SK-N-SH (cell line): Measurements from ENCODE around the gene SPCS3. TPM values are rescaled to one million over a fixed set of nuclear protein-coding genes. Genes with fewer than 3 reads are reported as not detected.
A peak's percentile ranks its signal among the peaks of the same experiment; 100 is the strongest.

Source experiments
- CTCF ChIA-PET: fragments of 300-600, 350-600 bp; formaldehyde crosslinking; extraction: SDS; loops from one replicate; lab custom pipeline; 2021; lab: Yijun Ruan, JAX
- POLR2A ChIA-PET: fragments of 350-600 bp; sonication (Branson Sonifier 250); formaldehyde crosslinking; extraction: SDS; loops from one replicate; lab custom pipeline; 2020; ENCODE audit warnings: antibody characterized with exemption, inconsistent platforms; lab: Yijun Ruan, JAX
- DNase-seq: peaks from one replicate; pipeline ENCODE4 v3.0.0; 2012
- H2AFZ ChIP-seq: fragments of 200-600 bp; sonication (generic); 2 replicates; pipeline ENCODE4 v1.8.1; 2016; ENCODE audit warnings: antibody characterized with exemption, mild to moderate bottlenecking, low read depth
- H3F3A ChIP-seq: fragments of 200-600 bp; sonication (generic); replicated peaks from 2 replicates; pipeline ENCODE3; 2016; ENCODE audit warnings: antibody characterized with exemption, mild to moderate bottlenecking; ENCODE audit not compliant: insufficient read depth
- H3K27ac ChIP-seq, 2 experiments: fragments of 200-500 bp in 1 of 2; fragments of 200-600 bp in 1 of 2; sonication (Bioruptor generic) in 1 of 2; sonication (generic), shearing (Covaris generic) in 1 of 2; 2 replicates each; pipeline versions ENCODE4 v1.5.1 to v1.6.1; 2014 to 2016; ENCODE audit warnings: low read depth in 2 of 2, inconsistent platforms in 1 of 2, low read length in 1 of 2, mild to moderate bottlenecking in 1 of 2, mixed read lengths in 1 of 2
- H3K27me3 ChIP-seq: fragments of 200-600 bp; sonication (generic), shearing (Covaris generic); 2 replicates; pipeline ENCODE4 v1.6.1; 2016; ENCODE audit warnings: mixed run types; ENCODE audit not compliant: insufficient read depth
- H3K36me3 ChIP-seq, 2 experiments: fragments of 200-500 bp in 1 of 2; fragments of 200-600 bp in 1 of 2; sonication (Bioruptor generic) in 1 of 2; sonication (generic) in 1 of 2; replicated peaks in 1 of 2; 2 replicates each; pipeline versions ENCODE3 to v1.5.1; 2014 to 2016; ENCODE audit warnings: low read length in 1 of 2, mild to moderate bottlenecking in 1 of 2; ENCODE audit not compliant: insufficient read depth in 2 of 2, control insufficient read depth in 1 of 2
- H3K4me1 ChIP-seq, 2 experiments: fragments of 200-500 bp in 1 of 2; fragments of 200-600 bp in 1 of 2; sonication (Bioruptor generic) in 1 of 2; sonication (generic), shearing (Covaris generic) in 1 of 2; 2 replicates each; pipeline versions ENCODE4 v1.5.1 to v1.6.1; 2014 to 2016; ENCODE audit warnings: low read depth in 1 of 2, low read length in 1 of 2, mixed run types in 1 of 2; ENCODE audit not compliant: insufficient read depth in 2 of 2, control insufficient read depth in 1 of 2
- H3K4me2 ChIP-seq: fragments of 200-600 bp; sonication (generic), shearing (Covaris generic); 2 replicates; pipeline ENCODE4 v1.6.1; 2017; ENCODE audit warnings: mixed run types
- H3K4me3 ChIP-seq, 2 experiments: fragments of 200-500 bp in 1 of 2; fragments of 200-600 bp in 1 of 2; sonication (Bioruptor generic) in 1 of 2; sonication (generic), shearing (Covaris generic) in 1 of 2; 2 replicates each; pipeline versions ENCODE4 v1.5.1 to v1.8.1; 2014 to 2016; ENCODE audit warnings: low read depth in 2 of 2, inconsistent platforms in 1 of 2, low read length in 1 of 2, mild to moderate bottlenecking in 1 of 2, mixed read lengths in 1 of 2, moderate library complexity in 1 of 2
- H3K79me2 ChIP-seq: fragments of 200-600 bp; sonication (generic); 2 replicates; pipeline ENCODE4 v1.8.1; 2017; ENCODE audit warnings: mild to moderate bottlenecking; ENCODE audit not compliant: insufficient read depth
- H3K9ac ChIP-seq: fragments of 200-600 bp; sonication (generic); 2 replicates; pipeline ENCODE4 v1.6.1; 2017; ENCODE audit warnings: mixed run types
- H3K9me2 ChIP-seq: fragments of 200-600 bp; sonication (generic); 2 replicates; pipeline ENCODE4 v1.6.1; 2017; ENCODE audit warnings: mixed run types
- H3K9me3 ChIP-seq: fragments of 200-600 bp; sonication (generic); 2 replicates; pipeline ENCODE4 v1.6.1; 2017; ENCODE audit warnings: mixed run types, mild to moderate bottlenecking, moderate library complexity
- H4K20me1 ChIP-seq: fragments of 200-600 bp; sonication (generic); 2 replicates; pipeline ENCODE4 v1.6.1; 2017; ENCODE audit warnings: mild to moderate bottlenecking, mixed run types; ENCODE audit not compliant: insufficient read depth
- CHD2 ChIP-seq: fragments of 150-350 bp; IDR thresholded peaks from 2 replicates; pipeline ENCODE4 v1.6.1; 2018; ENCODE audit warnings: low read length; ENCODE audit not compliant: partially characterized antibody
- CTCF ChIP-seq: fragments of 200-600 bp; sonication (generic); IDR thresholded peaks from 2 replicates; pipeline ENCODE4 v1.6.1; 2017; ENCODE audit warnings: antibody characterized with exemption, mild to moderate bottlenecking, moderate library complexity
- ELF1 ChIP-seq: IDR thresholded peaks from 2 replicates; pipeline ENCODE4 v1.4.0; 2012
- FOXJ3 ChIP-seq: sonication (generic); formaldehyde crosslinking; IDR thresholded peaks from 2 replicates; pipeline ENCODE4 v1.5.1; 2020; ENCODE audit warnings: mild to moderate bottlenecking, missing genetic modification reagents
- GABPA ChIP-seq: IDR thresholded peaks from 2 replicates; pipeline ENCODE4 v1.4.0; 2012; ENCODE audit warnings: low read depth, mild to moderate bottlenecking
- IRF3 ChIP-seq: fragments of 150-350 bp; IDR thresholded peaks from 2 replicates; pipeline ENCODE4 v1.6.1; 2016; ENCODE audit warnings: mild to moderate bottlenecking, low read depth, low read length
- JUND ChIP-seq: IDR thresholded peaks from 2 replicates; pipeline ENCODE4 v1.4.0; 2012
- MEF2A ChIP-seq: IDR thresholded peaks from 2 replicates; pipeline ENCODE4 v1.4.0; 2012; ENCODE audit warnings: low read depth, borderline replicate concordance
- MXI1 ChIP-seq: IDR thresholded peaks from 2 replicates; pipeline ENCODE4 v1.6.1; 2012; ENCODE audit warnings: mild to moderate bottlenecking, low read depth, low read length, improper control_type of control experiment
- NFIC ChIP-seq: IDR thresholded peaks from 2 replicates; pipeline ENCODE4 v1.4.0; 2012; ENCODE audit warnings: borderline replicate concordance
- PBX3 ChIP-seq: IDR thresholded peaks from 2 replicates; pipeline ENCODE4; 2012
- POLR2AphosphoS5 ChIP-seq: IDR thresholded peaks from 2 replicates; pipeline ENCODE4 v1.6.1; 2012; ENCODE audit warnings: low read depth, low read length
- RAD21 ChIP-seq: IDR thresholded peaks from 2 replicates; pipeline ENCODE4 v1.6.1; 2012; ENCODE audit warnings: mild to moderate bottlenecking, low read length
- REST ChIP-seq: IDR thresholded peaks from 2 replicates; pipeline ENCODE4 v1.6.1; 2012; ENCODE audit warnings: mild to moderate bottlenecking, low read depth, low read length, moderate library complexity
- RXRA ChIP-seq: IDR thresholded peaks from 2 replicates; pipeline ENCODE4 v1.4.0; 2012; ENCODE audit warnings: low read depth, mild to moderate bottlenecking, borderline replicate concordance
- TAF1 ChIP-seq: IDR thresholded peaks from 2 replicates; pipeline ENCODE4 v1.6.1; 2012; ENCODE audit warnings: low read depth, mild to moderate bottlenecking, low read length, moderate library complexity, borderline replicate concordance
- TEAD4 ChIP-seq: IDR thresholded peaks from 2 replicates; pipeline ENCODE4 v1.4.0; 2012; ENCODE audit warnings: mild to moderate bottlenecking, borderline replicate concordance; ENCODE audit not compliant: insufficient read depth
- USF2 ChIP-seq: fragments of 150-350 bp; IDR thresholded peaks from 2 replicates; pipeline ENCODE4 v1.6.1; 2017; ENCODE audit warnings: antibody characterized with exemption, low read length, low read depth, borderline replicate concordance
- YY1 ChIP-seq: IDR thresholded peaks from 2 replicates; pipeline ENCODE4 v1.4.0; 2012; ENCODE audit warnings: low read depth, mild to moderate bottlenecking
- WGBS: methylation state at CpG from one replicate; pipeline ENCODE4 v1.1.6; 2017; ENCODE audit warnings: low lambda C conversion rate; 5-methylcytosine and 5-hydroxymethylcytosine counted together
- polyA plus RNA-seq, 3 experiments: library from polyadenylated mRNA; depleted of rRNA; stranded (reverse); fragments of >200 nt; gene quantifications; 2 replicates each; pipeline ENCODE4 v1.2.3, GENCODE V29; 2012

SPCS3 gene
- polyA plus RNA-seq, 1 of the 3 experiments (the other 2 are of a cell fraction), result 27.7 TPM

GRCh38 chr4:176270669-176271068 is 49.1 kb upstream of the SPCS3 start (continued):
- TF ChIP-seq IRF3, result no peak
- TF ChIP-seq FOXJ3 (CRISPR knock-in tag), result no peak
- TF ChIP-seq PBX3, result peak; percentile 97
- peak; percentile 98 for TF ChIP-seq TEAD4
- TF ChIP-seq CTCF, result no peak
- TF ChIP-seq MXI1, result no peak

- Histone ChIP-seq H4K20me1 (no peaks in the 10 kb centered on the region), H3K9ac (peak overlapping the region; percentile 65; the same call in 1 of the 2 replicates), H3K4me2 (peak overlapping the region; percentile 77), H3F3A (peaks cover 36% of the 10 kb centered on the region), H3K9me3 (no peaks in the 10 kb centered on the region), H3K79me2 (no peaks in the 10 kb centered on the region), H2AFZ (peak overlapping the region; percentile 50; the same call in 1 of the 2 replicates), H3K9me2 (no peaks in the 10 kb centered on the region), H3K27me3 (no peaks in the 10 kb centered on the region), H3K4me1 (peaks cover 0 to 31% of the 10 kb centered on the region in 2 experiments; a peak in 3 of 4 replicates), H3K4me3 (no peak overlapping the region), H3K27ac (peak overlapping the region; percentile 86 to 90; a peak in 3 of 4 replicates), H3K36me3 (no peaks in the 10 kb centered on the region)
- no peak for DNase-seq
- ChIA-PET POLR2A (no interaction called here), CTCF (interaction anchor here (1.1 kb wide), 1 partner anchor 31 kb away, joined by 3 read pairs; no protein-coding TSS in a partner anchor)
- 59% methylated on average over 3 of the region's 3 CpGs for WGBS
- no peak for TF ChIP-seq GABPA
- TF ChIP-seq TAF1, result no peak
- TF ChIP-seq YY1, result no peak
- no peak for TF ChIP-seq NFIC
- TF ChIP-seq MEF2A, result no peak
- no peak for TF ChIP-seq POLR2AphosphoS5
- TF ChIP-seq REST, result no peak
- TF ChIP-seq CTCF, result no peak
- TF ChIP-seq USF2, result no peak
- no peak for TF ChIP-seq RXRA
- TF ChIP-seq CHD2, result no peak
- TF ChIP-seq RAD21, result no peak
- TF ChIP-seq JUND, result no peak
- TF ChIP-seq PBX3, result no peak
- no peak for TF ChIP-seq ELF1
- no peak for TF ChIP-seq FOXJ3 (CRISPR knock-in tag)
- no peak for TF ChIP-seq TEAD4
Measured at GRCh38 chr4:176271749-176272148, 48.0 kb upstream of the SPCS3 start.
